Activated naive CD4-positive, alpha-beta T cell (primary cell): ENCODE results near the gene SLC29A1.
"Not testable (repeated sequence)": the region's sequence is repeated elsewhere in the genome, so short reads cannot be mapped to it uniquely, and the experiment has no call there.

Source experiments
- DNase-seq, 4 experiments: peaks; one replicate each; lab custom pipeline; 2025; lab: John Stamatoyannopoulos, UW

Gene SLC29A1

GRCh38 chr6:44223319-44224028 lies at the start of gene SLC29A1:
TSS of gene SLC29A1 (plus strand) at chr6:44223595. CDS start at chr6:44227314, 3,719 bp downstream.
- peak; percentile 53 to 85 (median 68) for DNase-seq

- no peak for DNase-seq
These were observed 47.1 kb upstream of the SLC29A1 start for GRCh38 chr6:44176130-44176761.

GRCh38 chr6:44176762-44177509 lies 46.5 kb upstream of the SLC29A1 start:
- DNase-seq = no peak

GRCh38 chr6:44177691-44178423 lies 45.5 kb upstream of the SLC29A1 start:
- DNase-seq = no peak

- DNase-seq = no peak
These were observed 44.8 kb upstream of the SLC29A1 start for GRCh38 chr6:44178424-44179071.

- no peak for DNase-seq
These were observed 44.3 kb upstream of the SLC29A1 start for GRCh38 chr6:44179072-44179536.

- DNase-seq = no peak
These were observed 43.7 kb upstream of the SLC29A1 start for GRCh38 chr6:44179648-44180047.

- no peak for DNase-seq
These were observed 43.0 kb upstream of the SLC29A1 start for GRCh38 chr6:44180406-44180805.

- DNase-seq = no peak
These were observed 42.5 kb upstream of the SLC29A1 start for GRCh38 chr6:44180886-44181285.

- not testable (repeated sequence) for DNase-seq
These were observed 41.6 kb upstream of the SLC29A1 start for GRCh38 chr6:44181784-44182183.

- no peak for DNase-seq
These were observed 40.4 kb upstream of the SLC29A1 start for GRCh38 chr6:44182911-44183390.

- DNase-seq = no peak
These were observed 39.6 kb upstream of the SLC29A1 start for GRCh38 chr6:44183783-44184182.

- not testable (repeated sequence) for DNase-seq
These were observed 38.0 kb upstream of the SLC29A1 start for GRCh38 chr6:44185356-44185755.

- DNase-seq = no peak
These were observed 37.3 kb upstream of the SLC29A1 start for GRCh38 chr6:44185953-44186634.

GRCh38 chr6:44186635-44187025 lies 36.8 kb upstream of the SLC29A1 start:
- DNase-seq = no peak

GRCh38 chr6:44188819-44189218 lies 34.6 kb upstream of the SLC29A1 start:
- no peak for DNase-seq

- no peak for DNase-seq
These were observed 34.1 kb upstream of the SLC29A1 start for GRCh38 chr6:44189257-44189656.

- no peak for DNase-seq
These were observed 32.7 kb upstream of the SLC29A1 start for GRCh38 chr6:44190715-44191114.

GRCh38 chr6:44192428-44193041 lies 30.9 kb upstream of the SLC29A1 start:
- DNase-seq = no peak

- DNase-seq = no peak
These were observed 30.0 kb upstream of the SLC29A1 start for GRCh38 chr6:44193307-44193910.
